SK-N-SH treated with all-trans-retinoic acid at 6 μM for 48 hours (cell line): ENCODE results near the gene PHYKPL.

ENCODE experiments used
- ATAC-seq: fragments of 200-7000 bp; cut with Tn5 transposase; 3 replicates; pipeline ENCODE4 v1.9.1; 2020; ENCODE audit warnings: mild to moderate bottlenecking, moderate library complexity
- ARNTL ChIP-seq: fragments of 450-650 bp; formaldehyde crosslinking; IDR thresholded peaks from 2 replicates; pipeline ENCODE4 v1.5.0; 2020; ENCODE audit warnings: low read depth, mild to moderate bottlenecking, moderate library complexity, borderline replicate concordance
- BACH2 ChIP-seq: fragments of 250-450 bp; sonication (Bioruptor Pico); IDR thresholded peaks from 2 replicates; pipeline ENCODE4 v1.9.0; 2021; ENCODE audit warnings: mild to moderate bottlenecking, borderline replicate concordance
- CREB5 ChIP-seq: fragments of 250-450 bp; sonication (Bioruptor Pico); IDR thresholded peaks from 2 replicates; pipeline ENCODE4 v1.5.1; 2020; ENCODE audit warnings: low read depth, mild to moderate bottlenecking, moderate library complexity
- CSDC2 ChIP-seq: fragments of 250-450 bp; sonication (Bioruptor Pico); IDR thresholded peaks from 2 replicates; pipeline ENCODE4 v1.5.0; 2020; ENCODE audit warnings: mild to moderate bottlenecking, moderate library complexity
- ESRRG ChIP-seq: fragments of 250-450 bp; sonication (Bioruptor Pico); IDR thresholded peaks from 2 replicates; pipeline ENCODE4 v1.6.1; 2021; ENCODE audit warnings: mild to moderate bottlenecking
- GLIS3 ChIP-seq: fragments of 250-450 bp; sonication (Bioruptor Pico); IDR thresholded peaks from 2 replicates; pipeline ENCODE4 v1.5.0; 2020; ENCODE audit warnings: mild to moderate bottlenecking, moderate library complexity
- ISL1 ChIP-seq: fragments of 250-450 bp; sonication (Bioruptor Pico); IDR thresholded peaks from 2 replicates; pipeline ENCODE4 v2.1.2; 2022; ENCODE audit warnings: mild to moderate bottlenecking, moderate library complexity
- OSR1 ChIP-seq: fragments of 250-450 bp; sonication (Bioruptor Pico); IDR thresholded peaks from 2 replicates; pipeline ENCODE4 v1.8.0; 2022; ENCODE audit warnings: moderate library complexity, mild to moderate bottlenecking, inconsistent platforms
- PATZ1 ChIP-seq: fragments of 250-450 bp; sonication (Bioruptor Pico); IDR thresholded peaks from 2 replicates; pipeline ENCODE4 v1.8.0; 2020; ENCODE audit warnings: mild to moderate bottlenecking, moderate library complexity, borderline replicate concordance
- RARB ChIP-seq: fragments of 250-450 bp; sonication (Bioruptor Pico); IDR thresholded peaks from 2 replicates; pipeline ENCODE4 v1.8.0; 2021; ENCODE audit warnings: mild to moderate bottlenecking, moderate library complexity
- SNAI2 ChIP-seq: fragments of 250-450 bp; sonication (Bioruptor Pico); IDR thresholded peaks from 2 replicates; pipeline ENCODE4 v1.5.0; 2020; ENCODE audit warnings: mild to moderate bottlenecking, moderate library complexity
- TCF4 ChIP-seq: fragments of 250-450 bp; sonication (Bioruptor Pico); IDR thresholded peaks from 2 replicates; pipeline ENCODE4 v1.8.0; 2021; ENCODE audit warnings: mild to moderate bottlenecking, moderate library complexity, borderline replicate concordance
- TSHZ2 ChIP-seq: fragments of 250-450 bp; sonication (Bioruptor Pico); IDR thresholded peaks from 2 replicates; pipeline ENCODE4 v1.5.0; 2020; ENCODE audit warnings: mild to moderate bottlenecking, moderate library complexity
- ZFP3 ChIP-seq: fragments of 250-450 bp; sonication (Bioruptor Pico); IDR thresholded peaks from 2 replicates; pipeline ENCODE4 v1.5.0; 2020; ENCODE audit warnings: mild to moderate bottlenecking, moderate library complexity
- ZFP30 ChIP-seq: fragments of 450-650 bp; formaldehyde crosslinking; IDR thresholded peaks from 2 replicates; pipeline ENCODE4 v1.5.0; 2022; ENCODE audit warnings: mild to moderate bottlenecking, moderate library complexity
- ZNF565 ChIP-seq: fragments of 450-650 bp; formaldehyde crosslinking; conservative IDR thresholded peaks from 2 replicates; pipeline ENCODE4 v1.5.0; 2020; ENCODE audit warnings: low read depth, mild to moderate bottlenecking, moderate library complexity
- ZNF70 ChIP-seq: fragments of 450-650 bp; formaldehyde crosslinking; IDR thresholded peaks from 2 replicates; pipeline ENCODE4 v1.5.0; 2020; ENCODE audit warnings: mild to moderate bottlenecking, moderate library complexity
- ZNF8 ChIP-seq: fragments of 450-650 bp; formaldehyde crosslinking; IDR thresholded peaks from 2 replicates; pipeline ENCODE4 v1.5.0; 2020; ENCODE audit warnings: mild to moderate bottlenecking, moderate library complexity
- TF ChIP-seq, protein P1 (sequence below): fragments of 250-450 bp; sonication (Bioruptor Pico); IDR thresholded peaks from 2 replicates; pipeline ENCODE4 v1.5.1; 2021; ENCODE audit warnings: mild to moderate bottlenecking, moderate library complexity
- TF ChIP-seq, protein P2 (sequence below): fragments of 250-450 bp; sonication (Bioruptor Pico); IDR thresholded peaks from 2 replicates; pipeline ENCODE4 v1.8.0; 2021; ENCODE audit warnings: low read depth, mild to moderate bottlenecking, moderate library complexity, borderline replicate concordance

PHYKPL gene

DNA sequence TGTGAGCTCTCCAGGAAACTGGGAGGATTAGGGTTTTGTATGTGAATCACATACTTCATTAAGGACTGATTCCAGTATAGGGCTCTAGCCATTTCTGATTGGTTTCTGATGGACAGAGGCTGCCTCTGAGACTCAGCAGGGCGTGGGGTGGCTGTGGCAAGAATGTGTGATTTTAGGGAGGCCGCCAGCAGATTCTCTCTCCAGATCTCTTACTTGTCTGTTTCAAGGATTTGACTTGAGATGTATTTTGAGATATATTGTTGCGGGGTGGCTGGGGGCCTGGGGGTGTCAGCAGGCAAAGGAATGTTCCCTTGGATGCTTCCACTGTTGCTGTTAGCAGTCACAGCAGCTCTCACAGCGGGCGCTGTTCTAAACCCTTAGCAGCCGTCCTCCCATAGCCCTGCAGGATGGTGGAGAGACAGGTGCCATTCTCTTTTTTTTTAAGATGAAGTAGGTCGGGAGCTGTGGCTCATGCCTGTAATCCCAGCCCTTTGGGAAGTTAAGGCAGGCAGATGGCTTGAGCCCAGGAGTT lies 36.3 kb downstream of the PHYKPL start:
- TF ChIP-seq GLIS3 (no peak), ZNF70 (no peak), TSHZ2 (CRISPR knock-in tag) (no peak), ESRRG (CRISPR knock-in tag) (no peak), ZFP30 (no peak), RARB (no peak), CREB5 (CRISPR knock-in tag) (no peak), PATZ1 (no peak), ZFP3 (CRISPR knock-in tag) (no peak), ZNF565 (CRISPR knock-in tag) (no peak), OSR1 (no peak), ZNF8 (no peak), SNAI2 (no peak), ISL1 (CRISPR knock-in tag) (no peak)
- TF ChIP-seq, protein P1, sequence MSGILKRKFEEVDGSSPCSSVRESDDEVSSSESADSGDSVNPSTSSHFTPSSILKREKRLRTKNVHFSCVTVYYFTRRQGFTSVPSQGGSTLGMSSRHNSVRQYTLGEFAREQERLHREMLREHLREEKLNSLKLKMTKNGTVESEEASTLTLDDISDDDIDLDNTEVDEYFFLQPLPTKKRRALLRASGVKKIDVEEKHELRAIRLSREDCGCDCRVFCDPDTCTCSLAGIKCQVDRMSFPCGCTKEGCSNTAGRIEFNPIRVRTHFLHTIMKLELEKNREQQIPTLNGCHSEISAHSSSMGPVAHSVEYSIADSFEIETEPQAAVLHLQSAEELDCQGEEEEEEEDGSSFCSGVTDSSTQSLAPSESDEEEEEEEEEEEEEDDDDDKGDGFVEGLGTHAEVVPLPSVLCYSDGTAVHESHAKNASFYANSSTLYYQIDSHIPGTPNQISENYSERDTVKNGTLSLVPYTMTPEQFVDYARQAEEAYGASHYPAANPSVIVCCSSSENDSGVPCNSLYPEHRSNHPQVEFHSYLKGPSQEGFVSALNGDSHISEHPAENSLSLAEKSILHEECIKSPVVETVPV, result no peak
- TF ChIP-seq, protein P2, sequence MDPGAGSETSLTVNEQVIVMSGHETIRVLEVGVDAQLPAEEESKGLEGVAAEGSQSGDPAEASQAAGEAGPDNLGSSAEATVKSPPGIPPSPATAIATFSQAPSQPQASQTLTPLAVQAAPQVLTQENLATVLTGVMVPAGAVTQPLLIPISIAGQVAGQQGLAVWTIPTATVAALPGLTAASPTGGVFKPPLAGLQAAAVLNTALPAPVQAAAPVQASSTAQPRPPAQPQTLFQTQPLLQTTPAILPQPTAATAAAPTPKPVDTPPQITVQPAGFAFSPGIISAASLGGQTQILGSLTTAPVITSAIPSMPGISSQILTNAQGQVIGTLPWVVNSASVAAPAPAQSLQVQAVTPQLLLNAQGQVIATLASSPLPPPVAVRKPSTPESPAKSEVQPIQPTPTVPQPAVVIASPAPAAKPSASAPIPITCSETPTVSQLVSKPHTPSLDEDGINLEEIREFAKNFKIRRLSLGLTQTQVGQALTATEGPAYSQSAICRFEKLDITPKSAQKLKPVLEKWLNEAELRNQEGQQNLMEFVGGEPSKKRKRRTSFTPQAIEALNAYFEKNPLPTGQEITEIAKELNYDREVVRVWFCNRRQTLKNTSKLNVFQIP (CRISPR knock-in tag), result no peak
- no peak for ATAC-seq

DNA sequence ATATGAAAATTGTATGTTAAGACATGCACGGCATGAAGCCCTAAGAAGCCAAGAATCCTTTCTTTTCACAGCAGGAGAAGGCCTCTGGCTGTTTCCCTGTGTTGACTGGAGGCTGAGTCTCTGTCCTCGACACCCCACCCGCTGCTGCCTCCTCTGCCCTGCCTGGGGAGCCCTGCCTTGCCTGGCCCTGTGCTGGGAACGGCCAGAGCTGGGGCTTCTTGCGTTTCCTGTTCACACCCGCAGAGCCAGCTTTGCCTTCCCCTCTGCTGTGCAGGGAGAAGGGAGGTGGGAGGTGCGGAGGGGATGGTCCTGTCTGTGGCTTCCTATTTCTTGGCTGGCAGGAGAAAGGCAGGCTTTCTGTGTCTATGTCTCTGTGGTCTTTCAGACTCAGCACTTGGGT lies 38.6 kb downstream of the PHYKPL start:
- no peak for ATAC-seq
- no peak for TF ChIP-seq SNAI2
- no peak for TF ChIP-seq TCF4
- no peak for TF ChIP-seq PATZ1
- no peak for TF ChIP-seq CREB5 (CRISPR knock-in tag)
- TF ChIP-seq OSR1, result no peak
- no peak for TF ChIP-seq CSDC2
- TF ChIP-seq BACH2, result no peak
- no peak for TF ChIP-seq ARNTL
- TF ChIP-seq ISL1 (CRISPR knock-in tag), result no peak
- TF ChIP-seq TSHZ2 (CRISPR knock-in tag), result no peak
- no peak for TF ChIP-seq ZNF70
- TF ChIP-seq, protein P2 (CRISPR knock-in tag), result no peak
- no peak for TF ChIP-seq ZNF8
- TF ChIP-seq, protein P1, result no peak
